SH-SY5Y (cell line): ENCODE results near the gene MUC6.

ENCODE experiments used
- GATA2 ChIP-seq: IDR thresholded peaks from 2 replicates; pipeline ENCODE4 v1.6.1; 2011; ENCODE audit warnings: mild to moderate bottlenecking, low read depth, low read length
- GATA3 ChIP-seq: IDR thresholded peaks from 2 replicates; pipeline ENCODE4 v1.6.1; 2011; ENCODE audit warnings: low read depth, mild to moderate bottlenecking, low read length, moderate library complexity

DNA sequence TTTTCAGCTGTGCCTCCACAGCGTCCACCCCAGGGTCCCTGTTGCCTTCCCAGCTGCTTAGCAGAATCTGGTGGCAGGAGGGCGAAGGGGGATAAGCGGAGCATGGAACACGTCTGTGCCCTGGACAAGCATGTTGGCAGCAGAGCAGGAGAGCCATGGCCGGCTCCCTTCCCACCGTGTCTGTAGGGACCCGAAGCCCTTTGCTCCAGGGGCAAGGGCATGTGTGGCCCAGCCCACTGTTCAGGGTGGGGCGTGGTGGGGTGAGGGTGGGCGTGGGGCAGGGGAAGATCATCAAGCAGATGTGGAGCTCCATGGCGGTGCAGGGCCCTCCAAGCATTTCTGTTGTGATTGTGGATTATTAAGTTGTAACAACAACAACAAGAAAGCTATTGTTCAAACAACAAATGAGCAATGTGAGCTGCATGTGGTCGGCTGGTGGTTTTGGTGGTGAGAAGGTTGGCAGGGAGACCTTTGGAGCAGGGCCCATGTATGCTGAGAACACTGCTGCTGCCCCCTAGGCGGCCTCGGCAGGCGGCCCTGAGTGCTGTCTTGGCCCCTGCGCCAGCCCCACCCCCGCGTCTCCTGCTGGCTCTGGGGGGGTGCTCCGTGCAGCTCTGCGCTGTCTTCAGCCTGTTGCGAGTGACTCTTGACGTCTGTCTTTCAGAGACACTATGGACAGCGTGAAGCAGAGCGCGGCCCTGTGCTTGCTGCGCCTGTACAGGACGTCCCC is 59.9 kb downstream of the MUC6 start:
- TF ChIP-seq GATA2 (no peak), GATA3 (no peak)
